Testis (tissue), 3 donors: Measurements from ENCODE around the gene SPCS1. TPM values are rescaled to one million over a fixed set of nuclear protein-coding genes. Genes with fewer than 3 reads are reported as not detected.
A peak's percentile ranks its signal among the peaks of the same experiment; 100 is the strongest.
"Not testable (repeated sequence)": the region's sequence is repeated elsewhere in the genome, so short reads cannot be mapped to it uniquely, and the experiment has no call there.

ENCODE experiments used
- DNase-seq: peaks from one replicate; pipeline ENCODE4 v3.0.0-alpha.2; 2019
- H3K27ac ChIP-seq, 2 donors: fragments of 200-600 bp; sonication (generic); one replicate each; pipeline ENCODE4 v1.5.1; 2019
- H3K27me3 ChIP-seq: fragments of 200-600 bp; sonication (generic); one replicate; pipeline ENCODE4 v1.5.1; 2019
- H3K36me3 ChIP-seq: fragments of 200-600 bp; sonication (generic); one replicate; pipeline ENCODE4 v1.5.1; 2017; ENCODE audit warnings: low read depth; ENCODE audit errors: missing control alignments
- H3K4me1 ChIP-seq: fragments of 200-600 bp; sonication (generic); one replicate; pipeline ENCODE4 v1.5.1; 2019
- H3K4me3 ChIP-seq, 2 donors: fragments of 200-600 bp; sonication (generic); one replicate each; pipeline ENCODE4 v1.5.1; 2017 to 2019
- H3K9me3 ChIP-seq: fragments of 200-600 bp; sonication (generic); one replicate; pipeline ENCODE4 v1.5.1; 2017
- CTCF ChIP-seq, 3 experiments: fragments of 450-650 bp in 2 of 3; fragments of 200-600 bp in 1 of 3; sonication (generic) in 1 of 3; IDR thresholded peaks; one replicate each; pipeline ENCODE4 v1.5.1; 2016 to 2019; ENCODE audit warnings: antibody characterized with exemption in 3 of 3, mild to moderate bottlenecking in 2 of 3, moderate library complexity in 1 of 3
- POLR2A ChIP-seq: fragments of 450-650 bp; IDR thresholded peaks from one replicate; pipeline ENCODE4 v1.6.1; 2017; ENCODE audit warnings: antibody characterized with exemption, mild to moderate bottlenecking, moderate library complexity
- WGBS, 2 donors: methylation state at CpG; one replicate each; pipeline ENCODE4 v1.1.5; 2018; 5-methylcytosine and 5-hydroxymethylcytosine counted together
- intact Hi-C: fragments of 100-400 bp; cut with DNase I; formaldehyde crosslinking; loops from one replicate; pipeline ENCODE4 v1.15.1; 2023; ENCODE audit warnings: low total_unique reads
- polyA plus RNA-seq: library from polyadenylated mRNA; stranded (reverse); fragments of 350-450 nt; fragmentation: Illumina TruSeq; extraction: RNeasy Lipid Tissue Mini Kit (QIAGEN cat#74804); gene quantifications from one replicate; pipeline ENCODE4 v1.2.3, GENCODE V29; 2014; ENCODE audit warnings: low read depth, low replicate concordance; ENCODE audit not compliant: insufficient read depth
- total RNA-seq, 2 donors: library from RNA; depleted of rRNA; stranded (reverse); fragments of >200 nt; gene quantifications; one replicate each; pipeline ENCODE4 v1.2.3, GENCODE V29; 2016

The SPCS1 gene
- total and polyA plus RNA-seq, 3 donors from 2014 or later = 166 to 340 (median 179) TPM

GRCh38 chr3:52671676-52672075, 34.2 kb upstream of the SPCS1 start:
- no peak for DNase-seq
- TF ChIP-seq CTCF (IDR thresholded peaks at IDR 0.05) = no peak
- WGBS, 2 donors = 72 to 79% methylated on average over 1 of the region's 1 CpG
- no peaks in the 10 kb centered on the region for H3K27me3 ChIP-seq
- peak overlapping the region in 1 of 2 donors; percentile 38 for H3K27ac ChIP-seq
- intact Hi-C loops = no loop called here
- H3K36me3 ChIP-seq = no peaks in the 10 kb centered on the region
- peaks cover 15% of the 10 kb centered on the region for H3K4me1 ChIP-seq
- H3K9me3 ChIP-seq = no peaks in the 10 kb centered on the region
- no peak overlapping the region for H3K4me3 ChIP-seq

GRCh38 chr3:52676201-52676600, 29.7 kb upstream of the SPCS1 start:
- not testable (repeated sequence) for H3K4me3 ChIP-seq, H3K36me3 ChIP-seq

GRCh38 chr3:52678265-52679198, 27.4 kb upstream of the SPCS1 start:
- Histone ChIP-seq H3K4me3 (no peak overlapping the region), H3K4me1 (peaks cover 30% of the 10 kb centered on the region), H3K36me3 (no peaks in the 10 kb centered on the region), H3K27ac (no peak overlapping the region), H3K27me3 (no peaks in the 10 kb centered on the region), H3K9me3 (no peaks in the 10 kb centered on the region)
- intact Hi-C loops = no loop called here
- TF ChIP-seq CTCF (IDR thresholded peaks at IDR 0.05) (no peak), POLR2A (no peak)
- no peak for DNase-seq
- 95% methylated on average over 6 of the region's 6 CpGs for WGBS, 2 donors

More at GRCh38 chr3:52676201-52676600, 29.7 kb upstream of the SPCS1 start:
- H3K4me1 ChIP-seq = peaks cover 12% of the 10 kb centered on the region
- H3K27me3 ChIP-seq, intact Hi-C loops, H3K9me3 ChIP-seq, H3K27ac ChIP-seq, DNase-seq: not testable (repeated sequence)
- 57 to 66% methylated on average over 3 of the region's 3 CpGs for WGBS, 2 donors

GRCh38 chr3:52679199-52679538, 26.7 kb upstream of the SPCS1 start:
- H3K27ac ChIP-seq = no peak overlapping the region
- WGBS, 2 donors = 87 to 91% methylated on average over 3 of the region's 3 CpGs
- no peak for DNase-seq
- H3K4me3 ChIP-seq = no peak overlapping the region
- intact Hi-C loops = no loop called here
- TF ChIP-seq CTCF (IDR thresholded peaks at IDR 0.05) (no peak), POLR2A (no peak)
- peaks cover 35% of the 10 kb centered on the region for H3K4me1 ChIP-seq
- no peaks in the 10 kb centered on the region for H3K36me3 ChIP-seq
- no peaks in the 10 kb centered on the region for H3K9me3 ChIP-seq
- no peaks in the 10 kb centered on the region for H3K27me3 ChIP-seq

GRCh38 chr3:52679811-52680210, 26.1 kb upstream of the SPCS1 start:
- TF ChIP-seq POLR2A (no peak), CTCF (IDR thresholded peaks at IDR 0.05) (no peak)
- Histone ChIP-seq H3K27me3 (no peaks in the 10 kb centered on the region), H3K4me1 (peaks cover 41% of the 10 kb centered on the region), H3K9me3 (no peaks in the 10 kb centered on the region), H3K4me3 (no peak overlapping the region), H3K27ac (no peak overlapping the region), H3K36me3 (no peaks in the 10 kb centered on the region)
- WGBS, 2 donors = 78 to 84% methylated on average over 1 of the region's 1 CpG
- intact Hi-C loops = no loop called here
- DNase-seq = no peak
